Measurements from ENCODE around the gene MTFP1.

The MTFP1 gene

GRCh38 chr22:30411780-30412179, 13.8 kb upstream of the MTFP1 start:
- no peak for TF ChIP-seq CTCF (IDR thresholded peaks at IDR 0.05; ENCODE audit: control extremely low read depth, extremely low read depth, low read depth, missing control alignments)
- ChIA-PET CTCF (interaction anchor here (0.9 to 6.9 kb wide), 9 partner anchors 9 to 344 kb away, joined by 3 to 33 read pairs (median 5); partner anchors contain the start of genes MTFP1, RNF215 and SEC14L2), POLR2A (interaction anchor here (0.9 kb wide), 1 partner anchor 15 kb away, joined by 3 read pairs; no protein-coding TSS in a partner anchor)
- DNase-seq (ENCODE audit: extremely low spot score), result no peak

GRCh38 chr22:30413001-30413400, 12.6 kb upstream of the MTFP1 start:
- ChIA-PET CTCF (interaction anchor here (1.3 to 6.9 kb wide), 8 partner anchors 11 to 125 kb away, joined by 3 to 33 read pairs (median 9); partner anchors contain the start of genes MTFP1, RNF215 and SEC14L2), POLR2A (interaction anchor here (0.7 to 1.1 kb wide), 2 partner anchors 30 to 516 kb away, joined by 4 to 5 read pairs; no protein-coding TSS in a partner anchor)
- DNase-seq (ENCODE audit: extremely low spot score), result no peak
- TF ChIP-seq CTCF (IDR thresholded peaks at IDR 0.05; ENCODE audit: control extremely low read depth, extremely low read depth, low read depth, missing control alignments), result no peak

- no peak for TF ChIP-seq CTCF (IDR thresholded peaks at IDR 0.05; ENCODE audit: control extremely low read depth, extremely low read depth, low read depth, missing control alignments)
- POLR2A ChIA-PET, result interaction anchor here (1.1 kb wide), 2 partner anchors 10 to 31 kb away, joined by 3 to 5 read pairs; no protein-coding TSS in a partner anchor
- CTCF ChIA-PET, result interaction anchor here (1.2 to 6.9 kb wide), 7 partner anchors 10 to 126 kb away, joined by 3 to 33 read pairs (median 13); partner anchors contain the start of genes MTFP1 and RNF215
- no peak for DNase-seq (ENCODE audit: extremely low spot score)
Measured at GRCh38 chr22:30413745-30414524, 11.6 kb upstream of the MTFP1 start.

- CTCF ChIA-PET, result interaction anchor here (1.2 to 6.9 kb wide), 5 partner anchors 9 to 27 kb away, joined by 3 to 33 read pairs (median 15); partner anchors contain the start of genes MTFP1 and RNF215
Measured at GRCh38 chr22:30414525-30415047, 11.0 kb upstream of the MTFP1 start.

GRCh38 chr22:30416403-30416802, 9.2 kb upstream of the MTFP1 start:
- CTCF ChIA-PET, result interaction anchor here (6.9 kb wide), 1 partner anchor 25 kb away, joined by 33 read pairs; no protein-coding TSS in a partner anchor
- POLR2A ChIA-PET, result no interaction called here
- no peak for DNase-seq (ENCODE audit: extremely low spot score)
- no peak for TF ChIP-seq CTCF (IDR thresholded peaks at IDR 0.05; ENCODE audit: control extremely low read depth, extremely low read depth, low read depth, missing control alignments)

More at GRCh38 chr22:30414525-30415047, 11.0 kb upstream of the MTFP1 start:
- no peak for TF ChIP-seq CTCF (IDR thresholded peaks at IDR 0.05; ENCODE audit: control extremely low read depth, extremely low read depth, low read depth, missing control alignments)
- no peak for DNase-seq (ENCODE audit: extremely low spot score)
- POLR2A ChIA-PET, result interaction anchor here (1.1 kb wide), 1 partner anchor 9 kb away, joined by 3 read pairs; no protein-coding TSS in a partner anchor

- no peak for TF ChIP-seq CTCF (IDR thresholded peaks at IDR 0.05; ENCODE audit: control extremely low read depth, extremely low read depth, low read depth, missing control alignments)
- ChIA-PET POLR2A (no interaction called here), CTCF (no interaction called here)
- DNase-seq (ENCODE audit: extremely low spot score), result no peak
Measured at GRCh38 chr22:30416837-30417236, 8.7 kb upstream of the MTFP1 start.

Data from GM10248 (cell line).